B cell (primary cell): Measurements from ENCODE around the gene FGD4.

Experiments
- CTCF ChIP-seq: fragments of 200-600 bp; IDR thresholded peaks from one replicate; pipeline ENCODE4 v1.8.0; 2022; ENCODE audit warnings: antibody characterized with exemption, mild to moderate bottlenecking
- EZH2 ChIP-seq: IDR thresholded peaks from 2 replicates; pipeline ENCODE4 v1.6.1; 2012; ENCODE audit warnings: borderline replicate concordance, low read depth, mild to moderate bottlenecking, moderate library complexity, low read length; ENCODE audit not compliant: insufficient read depth, poor library complexity, severe bottlenecking

GRCh38 chr12:32504591-32504990, 105.2 kb downstream of the FGD4 start:
- TF ChIP-seq CTCF (no peak), EZH2 (no peak)
